Measurements from ENCODE around the gene GLCE.

GRCh38 chr15:69167218-69167846 is 6.9 kb downstream of the GLCE start:
- TF ChIP-seq CREB5 (CRISPR knock-in tag; IDR thresholded peaks at IDR 0.05; ENCODE audit: low read depth) (no peak), PATZ1 (CRISPR knock-in tag; IDR thresholded peaks at IDR 0.05; ENCODE audit: borderline replicate concordance) (no peak), RARB (CRISPR knock-in tag; IDR thresholded peaks at IDR 0.05) (no peak), CSDC2 (CRISPR knock-in tag; IDR thresholded peaks at IDR 0.05) (no peak)

Data from SK-N-SH treated with all-trans-retinoic acid at 6 μM for 48 hours (cell line).